NB4 (cell line): Measurements from ENCODE around the gene FBXW5.

Experiments
- DNase-seq: peaks from one replicate; pipeline ENCODE4 v3.0.0; 2010; ENCODE audit warnings: low read depth
- H3K4me3 ChIP-seq: one replicate; pipeline ENCODE4 v1.5.1; 2011; ENCODE audit warnings: mild to moderate bottlenecking, low read depth, low read length, moderate library complexity
- MYC ChIP-seq: IDR thresholded peaks from 2 replicates; pipeline ENCODE4 v1.6.1; 2011; ENCODE audit warnings: low read depth, low read length
- POLR2A ChIP-seq: IDR thresholded peaks from 2 replicates; pipeline ENCODE4 v1.6.1; 2011; ENCODE audit warnings: mild to moderate bottlenecking; ENCODE audit not compliant: insufficient read length; ENCODE audit errors: extremely low read depth
- TF ChIP-seq, protein P1 (sequence below): IDR thresholded peaks from one replicate; pipeline ENCODE4 v1.5.1; 2012; ENCODE audit warnings: low read depth, low read length
- TF ChIP-seq, protein P2 (sequence below): IDR thresholded peaks from 2 replicates; pipeline ENCODE4 v1.6.1; 2011; ENCODE audit warnings: low read depth, low read length

FBXW5 gene

DNA sequence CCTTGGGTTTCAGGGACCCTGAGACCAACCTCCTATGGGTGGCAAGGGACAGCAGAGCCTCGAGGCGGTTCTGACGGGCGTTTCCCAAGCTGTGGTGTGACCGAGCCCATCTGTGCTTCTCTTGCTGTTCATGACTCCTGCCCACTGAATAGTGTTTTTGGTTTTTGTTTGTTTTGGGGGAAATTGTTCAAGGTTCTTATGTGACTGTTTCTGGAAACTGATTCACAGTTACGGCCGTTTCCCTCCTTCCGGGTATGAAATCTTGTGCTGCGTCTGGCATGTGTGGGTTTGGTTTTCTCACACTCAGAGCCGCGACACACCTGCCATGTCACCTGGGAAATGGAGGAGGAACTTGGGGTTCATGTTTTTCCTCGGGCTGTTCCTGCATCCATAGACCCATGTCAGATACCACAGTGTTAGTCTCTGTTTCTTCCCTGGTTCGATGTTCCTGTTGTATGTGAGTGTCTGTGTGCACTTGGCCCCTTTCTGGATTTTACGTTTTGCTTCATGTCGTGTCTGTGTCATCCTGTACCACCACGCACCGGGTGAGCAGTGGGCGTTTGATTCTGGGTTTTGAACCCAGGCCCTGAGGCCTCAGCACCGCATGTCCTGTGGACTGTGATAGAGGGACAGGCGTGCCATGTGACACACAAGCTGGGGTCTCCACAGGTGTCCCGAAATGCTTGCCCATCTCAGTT, 28.8 kb downstream of the FBXW5 start:
- TF ChIP-seq, protein P1, sequence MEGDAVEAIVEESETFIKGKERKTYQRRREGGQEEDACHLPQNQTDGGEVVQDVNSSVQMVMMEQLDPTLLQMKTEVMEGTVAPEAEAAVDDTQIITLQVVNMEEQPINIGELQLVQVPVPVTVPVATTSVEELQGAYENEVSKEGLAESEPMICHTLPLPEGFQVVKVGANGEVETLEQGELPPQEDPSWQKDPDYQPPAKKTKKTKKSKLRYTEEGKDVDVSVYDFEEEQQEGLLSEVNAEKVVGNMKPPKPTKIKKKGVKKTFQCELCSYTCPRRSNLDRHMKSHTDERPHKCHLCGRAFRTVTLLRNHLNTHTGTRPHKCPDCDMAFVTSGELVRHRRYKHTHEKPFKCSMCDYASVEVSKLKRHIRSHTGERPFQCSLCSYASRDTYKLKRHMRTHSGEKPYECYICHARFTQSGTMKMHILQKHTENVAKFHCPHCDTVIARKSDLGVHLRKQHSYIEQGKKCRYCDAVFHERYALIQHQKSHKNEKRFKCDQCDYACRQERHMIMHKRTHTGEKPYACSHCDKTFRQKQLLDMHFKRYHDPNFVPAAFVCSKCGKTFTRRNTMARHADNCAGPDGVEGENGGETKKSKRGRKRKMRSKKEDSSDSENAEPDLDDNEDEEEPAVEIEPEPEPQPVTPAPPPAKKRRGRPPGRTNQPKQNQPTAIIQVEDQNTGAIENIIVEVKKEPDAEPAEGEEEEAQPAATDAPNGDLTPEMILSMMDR = no peak
- no peak for TF ChIP-seq MYC
- TF ChIP-seq, protein P2, sequence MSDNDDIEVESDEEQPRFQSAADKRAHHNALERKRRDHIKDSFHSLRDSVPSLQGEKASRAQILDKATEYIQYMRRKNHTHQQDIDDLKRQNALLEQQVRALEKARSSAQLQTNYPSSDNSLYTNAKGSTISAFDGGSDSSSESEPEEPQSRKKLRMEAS = no peak
- TF ChIP-seq POLR2A = no peak
- no peak overlapping the region for H3K4me3 ChIP-seq
- no peak for DNase-seq

DNA sequence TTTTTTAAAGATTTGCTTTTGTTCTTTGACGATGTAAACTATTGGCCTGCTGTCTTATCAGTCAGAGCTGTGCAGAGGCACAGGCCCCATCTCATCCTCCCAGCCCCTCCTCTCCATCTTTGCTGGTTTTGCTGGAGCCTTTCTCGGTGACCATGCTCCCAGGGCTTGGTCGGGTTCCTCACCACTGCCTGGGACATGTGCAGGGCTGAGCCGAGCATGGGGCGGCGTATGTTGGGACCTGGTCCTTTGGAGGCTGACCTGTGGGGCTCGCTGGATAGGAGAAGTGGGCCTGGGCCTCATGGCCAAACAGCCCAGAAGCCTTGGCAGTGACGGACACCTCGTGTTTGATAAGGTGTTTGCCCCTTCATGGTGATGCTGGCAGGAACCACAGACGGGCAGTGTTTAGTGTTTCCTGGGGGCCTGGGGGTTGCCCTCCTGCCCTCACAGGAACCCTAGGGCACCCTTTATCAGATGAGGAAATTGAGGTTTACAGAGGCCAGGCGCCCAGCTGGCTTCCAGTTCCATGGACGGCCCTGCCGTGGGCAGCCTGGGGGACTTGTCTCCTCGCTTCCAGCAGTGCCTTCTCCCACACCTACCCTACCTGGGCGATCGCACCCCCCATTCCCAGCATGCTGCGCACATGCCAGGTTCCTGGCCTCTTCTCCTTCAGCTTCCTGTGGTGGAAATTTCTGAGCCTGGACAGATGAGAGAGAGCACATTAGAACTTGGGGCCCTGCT, 30.7 kb downstream of the FBXW5 start:
- no peak for DNase-seq
- TF ChIP-seq POLR2A (no peak), MYC (no peak)
- TF ChIP-seq, protein P1 = no peak
- TF ChIP-seq, protein P2 = no peak
- no peak overlapping the region for H3K4me3 ChIP-seq

DNA sequence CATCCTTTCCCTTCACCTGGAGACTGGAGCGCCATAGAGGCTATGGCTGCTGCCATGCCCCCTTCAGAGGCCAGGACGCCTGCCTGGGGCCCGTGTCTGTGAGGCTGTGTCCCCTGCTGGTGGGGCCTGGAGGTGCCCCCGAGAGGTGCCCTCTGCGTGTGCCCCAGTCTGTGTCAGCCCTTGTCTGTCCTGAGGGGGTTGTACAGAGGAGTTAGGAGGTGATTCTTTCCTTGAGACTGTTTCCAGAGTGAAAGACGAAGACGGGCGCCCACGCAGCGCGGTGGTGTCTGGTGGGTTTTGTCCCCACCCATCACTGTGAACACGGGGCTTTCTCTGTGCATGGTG, 33.7 kb downstream of the FBXW5 start:
- TF ChIP-seq, protein P2 = no peak
- TF ChIP-seq, protein P1 = no peak
- TF ChIP-seq MYC (no peak), POLR2A (no peak)
- H3K4me3 ChIP-seq = no peak overlapping the region
- DNase-seq = no peak

DNA sequence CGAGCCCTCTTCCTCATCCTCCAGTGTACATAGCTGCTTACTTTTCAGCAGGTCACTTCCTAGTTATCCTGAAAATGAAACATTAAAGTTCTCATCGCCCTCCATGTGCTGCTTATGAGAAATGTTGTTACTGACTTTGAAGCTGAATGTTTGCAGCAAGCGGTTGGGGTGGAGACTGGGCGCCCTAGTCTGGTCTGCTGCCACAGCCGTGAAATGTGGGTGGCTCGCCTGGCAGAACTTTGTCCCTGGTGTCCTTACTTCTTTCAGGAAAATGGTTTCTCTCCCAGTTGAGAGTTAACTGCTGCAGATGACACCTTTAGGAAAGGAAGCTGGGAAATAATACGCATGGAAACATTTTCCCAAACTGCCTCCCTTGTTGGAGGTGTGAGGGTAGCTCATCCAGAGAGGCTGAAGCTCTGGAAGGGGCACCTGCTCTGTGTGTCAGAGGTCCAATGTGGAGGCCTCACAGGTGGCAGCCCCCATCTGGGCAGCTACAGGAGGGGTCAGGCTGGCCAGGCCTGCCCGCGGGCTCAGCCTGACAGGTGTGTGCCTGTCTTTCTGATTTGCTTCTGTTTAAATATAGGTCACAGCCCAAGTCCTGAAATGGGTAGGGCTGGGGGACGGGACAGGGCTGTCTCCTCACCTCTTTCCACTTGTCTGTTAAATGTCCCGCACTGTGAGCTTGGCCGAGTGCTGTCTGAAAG, 34.2 kb downstream of the FBXW5 start:
- no peak for TF ChIP-seq POLR2A
- TF ChIP-seq, protein P2 = no peak
- TF ChIP-seq, protein P1 = no peak
- TF ChIP-seq MYC = no peak
- H3K4me3 ChIP-seq = no peak overlapping the region
- no peak for DNase-seq

DNA sequence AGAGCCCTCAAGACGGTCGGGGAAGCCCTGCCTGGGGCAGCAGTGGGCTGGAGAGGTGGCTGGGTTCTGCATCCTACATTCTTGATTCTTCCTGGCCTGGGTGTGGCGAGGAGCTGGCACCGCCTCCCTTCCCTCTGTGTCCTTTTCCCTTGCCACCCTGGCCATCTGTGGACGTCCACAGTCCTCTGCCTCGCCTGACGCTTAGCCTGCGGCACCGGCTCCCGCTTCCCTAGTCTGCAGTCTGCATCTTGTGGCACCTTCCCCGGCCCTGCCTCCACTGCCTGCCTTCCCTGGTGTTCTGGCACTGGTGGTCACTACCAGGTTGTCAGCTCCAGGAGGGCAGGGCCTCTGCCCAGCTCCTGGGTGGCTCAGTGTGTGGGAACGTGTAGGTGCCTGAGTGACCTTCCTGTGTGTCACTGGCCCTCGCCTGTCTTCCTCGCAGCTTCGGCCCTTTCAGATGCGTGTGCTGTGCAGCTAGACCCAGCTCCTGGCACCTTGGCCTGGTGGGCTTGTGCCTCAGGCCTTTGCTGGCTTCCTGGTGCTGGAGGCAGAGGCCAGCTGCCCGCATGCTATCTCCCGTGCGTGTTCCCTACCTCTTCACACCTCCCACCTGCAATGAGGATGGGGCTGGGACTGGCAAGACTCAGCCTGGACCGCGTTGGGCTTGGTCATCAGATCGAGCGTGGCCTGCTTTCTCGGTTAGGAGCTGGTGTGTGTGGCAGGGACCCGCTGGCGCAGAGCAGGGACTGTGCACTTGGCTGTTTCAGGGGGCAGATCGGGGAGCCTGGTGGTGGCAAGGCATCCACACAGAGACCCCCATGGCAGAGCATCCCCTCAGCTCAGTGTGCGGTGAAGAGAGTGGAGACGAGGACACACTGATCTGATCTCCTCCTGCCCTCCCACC, 37.3 kb downstream of the FBXW5 start:
- TF ChIP-seq MYC = no peak
- TF ChIP-seq, protein P1 = no peak
- TF ChIP-seq, protein P2 = no peak
- no peak for TF ChIP-seq POLR2A
- no peak for DNase-seq
- no peak overlapping the region for H3K4me3 ChIP-seq
